SK-N-SH (cell line): ENCODE measurements around the gene TANGO6. TPM values are rescaled to one million over a fixed set of nuclear protein-coding genes. Genes with fewer than 3 reads are reported as not detected.

Source experiments
- CTCF ChIA-PET: fragments of 300-600, 350-600 bp; formaldehyde crosslinking; extraction: SDS; loops from one replicate; lab custom pipeline; 2021; lab: Yijun Ruan, JAX
- POLR2A ChIA-PET: fragments of 350-600 bp; sonication (Branson Sonifier 250); formaldehyde crosslinking; extraction: SDS; loops from one replicate; lab custom pipeline; 2020; ENCODE audit warnings: antibody characterized with exemption, inconsistent platforms; lab: Yijun Ruan, JAX
- DNase-seq: peaks from one replicate; pipeline ENCODE4 v3.0.0; 2012
- H2AFZ ChIP-seq: fragments of 200-600 bp; sonication (generic); 2 replicates; pipeline ENCODE4 v1.8.1; 2016; ENCODE audit warnings: antibody characterized with exemption, mild to moderate bottlenecking, low read depth
- H3F3A ChIP-seq: fragments of 200-600 bp; sonication (generic); replicated peaks from 2 replicates; pipeline ENCODE3; 2016; ENCODE audit warnings: antibody characterized with exemption, mild to moderate bottlenecking; ENCODE audit not compliant: insufficient read depth
- H3K27ac ChIP-seq, 2 experiments: fragments of 200-500 bp in 1 of 2; fragments of 200-600 bp in 1 of 2; sonication (Bioruptor generic) in 1 of 2; sonication (generic), shearing (Covaris generic) in 1 of 2; 2 replicates each; pipeline versions ENCODE4 v1.5.1 to v1.6.1; 2014 to 2016; ENCODE audit warnings: low read depth in 2 of 2, inconsistent platforms in 1 of 2, low read length in 1 of 2, mild to moderate bottlenecking in 1 of 2, mixed read lengths in 1 of 2
- H3K27me3 ChIP-seq: fragments of 200-600 bp; sonication (generic), shearing (Covaris generic); 2 replicates; pipeline ENCODE4 v1.6.1; 2016; ENCODE audit warnings: mixed run types; ENCODE audit not compliant: insufficient read depth
- H3K36me3 ChIP-seq, 2 experiments: fragments of 200-500 bp in 1 of 2; fragments of 200-600 bp in 1 of 2; sonication (Bioruptor generic) in 1 of 2; sonication (generic) in 1 of 2; replicated peaks in 1 of 2; 2 replicates each; pipeline versions ENCODE3 to v1.5.1; 2014 to 2016; ENCODE audit warnings: low read length in 1 of 2, mild to moderate bottlenecking in 1 of 2; ENCODE audit not compliant: insufficient read depth in 2 of 2, control insufficient read depth in 1 of 2
- H3K4me1 ChIP-seq, 2 experiments: fragments of 200-500 bp in 1 of 2; fragments of 200-600 bp in 1 of 2; sonication (Bioruptor generic) in 1 of 2; sonication (generic), shearing (Covaris generic) in 1 of 2; 2 replicates each; pipeline versions ENCODE4 v1.5.1 to v1.6.1; 2014 to 2016; ENCODE audit warnings: low read depth in 1 of 2, low read length in 1 of 2, mixed run types in 1 of 2; ENCODE audit not compliant: insufficient read depth in 2 of 2, control insufficient read depth in 1 of 2
- H3K4me2 ChIP-seq: fragments of 200-600 bp; sonication (generic), shearing (Covaris generic); 2 replicates; pipeline ENCODE4 v1.6.1; 2017; ENCODE audit warnings: mixed run types
- H3K4me3 ChIP-seq, 2 experiments: fragments of 200-500 bp in 1 of 2; fragments of 200-600 bp in 1 of 2; sonication (Bioruptor generic) in 1 of 2; sonication (generic), shearing (Covaris generic) in 1 of 2; 2 replicates each; pipeline versions ENCODE4 v1.5.1 to v1.8.1; 2014 to 2016; ENCODE audit warnings: low read depth in 2 of 2, inconsistent platforms in 1 of 2, low read length in 1 of 2, mild to moderate bottlenecking in 1 of 2, mixed read lengths in 1 of 2, moderate library complexity in 1 of 2
- H3K79me2 ChIP-seq: fragments of 200-600 bp; sonication (generic); 2 replicates; pipeline ENCODE4 v1.8.1; 2017; ENCODE audit warnings: mild to moderate bottlenecking; ENCODE audit not compliant: insufficient read depth
- H3K9ac ChIP-seq: fragments of 200-600 bp; sonication (generic); 2 replicates; pipeline ENCODE4 v1.6.1; 2017; ENCODE audit warnings: mixed run types
- H3K9me2 ChIP-seq: fragments of 200-600 bp; sonication (generic); 2 replicates; pipeline ENCODE4 v1.6.1; 2017; ENCODE audit warnings: mixed run types
- H3K9me3 ChIP-seq: fragments of 200-600 bp; sonication (generic); 2 replicates; pipeline ENCODE4 v1.6.1; 2017; ENCODE audit warnings: mixed run types, mild to moderate bottlenecking, moderate library complexity
- H4K20me1 ChIP-seq: fragments of 200-600 bp; sonication (generic); 2 replicates; pipeline ENCODE4 v1.6.1; 2017; ENCODE audit warnings: mild to moderate bottlenecking, mixed run types; ENCODE audit not compliant: insufficient read depth
- EP300 ChIP-seq, 2 experiments: IDR thresholded peaks; 2 replicates each; pipeline versions ENCODE4 v1.4.0 to v1.6.1; 2012; ENCODE audit warnings: borderline replicate concordance in 1 of 2, low read depth in 1 of 2, low read length in 1 of 2
- EZH2phosphoT487 ChIP-seq: fragments of 200-600 bp; sonication (generic); IDR thresholded peaks from 2 replicates; pipeline ENCODE4 v1.6.1; 2017; ENCODE audit warnings: low read depth, mixed run types, mild to moderate bottlenecking, antibody characterized with exemption, moderate library complexity, borderline replicate concordance
- FOSL2 ChIP-seq: IDR thresholded peaks from 2 replicates; pipeline ENCODE4 v1.4.0; 2012; ENCODE audit warnings: low read depth, mild to moderate bottlenecking, moderate library complexity, borderline replicate concordance
- GABPA ChIP-seq: IDR thresholded peaks from 2 replicates; pipeline ENCODE4 v1.4.0; 2012; ENCODE audit warnings: low read depth, mild to moderate bottlenecking
- IRF3 ChIP-seq: fragments of 150-350 bp; IDR thresholded peaks from 2 replicates; pipeline ENCODE4 v1.6.1; 2016; ENCODE audit warnings: mild to moderate bottlenecking, low read depth, low read length
- MAX ChIP-seq: IDR thresholded peaks from 2 replicates; pipeline ENCODE4 v1.4.0; 2012; ENCODE audit warnings: low read depth
- NFIC ChIP-seq: IDR thresholded peaks from 2 replicates; pipeline ENCODE4 v1.4.0; 2012; ENCODE audit warnings: borderline replicate concordance
- POLR2AphosphoS5 ChIP-seq: IDR thresholded peaks from 2 replicates; pipeline ENCODE4 v1.6.1; 2012; ENCODE audit warnings: low read depth, low read length
- REST ChIP-seq: IDR thresholded peaks from 2 replicates; pipeline ENCODE4 v1.6.1; 2012; ENCODE audit warnings: mild to moderate bottlenecking, low read depth, low read length, moderate library complexity
- SIN3A ChIP-seq: IDR thresholded peaks from 2 replicates; pipeline ENCODE4 v1.6.1; 2012; ENCODE audit warnings: low read depth, mild to moderate bottlenecking, low read length, moderate library complexity, borderline replicate concordance
- USF1 ChIP-seq: IDR thresholded peaks from 2 replicates; pipeline ENCODE4 v1.4.0; 2012; ENCODE audit warnings: low read depth, borderline replicate concordance
- USF2 ChIP-seq: fragments of 150-350 bp; IDR thresholded peaks from 2 replicates; pipeline ENCODE4 v1.6.1; 2017; ENCODE audit warnings: antibody characterized with exemption, low read length, low read depth, borderline replicate concordance
- WGBS: methylation state at CpG from one replicate; pipeline ENCODE4 v1.1.6; 2017; ENCODE audit warnings: low lambda C conversion rate; 5-methylcytosine and 5-hydroxymethylcytosine counted together
- polyA plus RNA-seq, 3 experiments: library from polyadenylated mRNA; depleted of rRNA; stranded (reverse); fragments of >200 nt; gene quantifications; 2 replicates each; pipeline ENCODE4 v1.2.3, GENCODE V29; 2012

The TANGO6 gene
- polyA plus RNA-seq, 1 of the 3 experiments (the other 2 are of a cell fraction): 5.5 TPM

- no peak overlapping the region for H3K4me3 ChIP-seq
- no peak overlapping the region for H3K4me2 ChIP-seq
- H3K27me3 ChIP-seq: no peaks in the 10 kb centered on the region; the same call in 1 of the 2 replicates
- no peaks in the 10 kb centered on the region for H3K9me2 ChIP-seq
- no peaks in the 10 kb centered on the region for H4K20me1 ChIP-seq
- no peaks in the 10 kb centered on the region for H3K36me3 ChIP-seq
- ChIA-PET POLR2A (no interaction called here), CTCF (interaction anchor here (4.6 to 6.2 kb wide), 2 partner anchors 212 to 274 kb away, joined by 36 to 52 read pairs; no protein-coding TSS in a partner anchor)
- H3K9me3 ChIP-seq: no peaks in the 10 kb centered on the region
- no peaks in the 10 kb centered on the region for H3K79me2 ChIP-seq
- 67% methylated on average over 7 of the region's 7 CpGs for WGBS
- H2AFZ ChIP-seq: no peak overlapping the region
- H3K4me1 ChIP-seq: no peaks in the 10 kb centered on the region
- no peak for DNase-seq
- H3F3A ChIP-seq: no peaks in the 10 kb centered on the region
- H3K27ac ChIP-seq: no peak overlapping the region
- H3K9ac ChIP-seq: no peak overlapping the region
- TF ChIP-seq SIN3A (no peak), EP300 (IDR thresholded peaks at IDR 0.05; ENCODE audit: borderline replicate concordance in 1 of 2, low read depth in 1 of 2, low read length in 1 of 2) (no peak), POLR2AphosphoS5 (no peak), IRF3 (no peak), REST (no peak)
Observed at GRCh38 chr16:68802190-68802589, 41.1 kb upstream of the TANGO6 start.

- TF ChIP-seq USF1 (no peak), MAX (no peak), REST (no peak), IRF3 (no peak), NFIC (no peak), EZH2phosphoT487 (no peak), GABPA (no peak), USF2 (no peak), FOSL2 (no peak)
- H3K27me3 ChIP-seq: no peaks in the 10 kb centered on the region
- no peak for DNase-seq
- no peak overlapping the region for H3K4me2 ChIP-seq
- H3K27ac ChIP-seq: no peak overlapping the region
- no peak overlapping the region for H3K4me3 ChIP-seq
- no peaks in the 10 kb centered on the region for H3F3A ChIP-seq
- WGBS: 56% methylated on average over 2 of the region's 2 CpGs
- H3K4me1 ChIP-seq: no peaks in the 10 kb centered on the region
- POLR2A ChIA-PET: no interaction called here
- H3K9me3 ChIP-seq: no peaks in the 10 kb centered on the region
- no peaks in the 10 kb centered on the region for H3K9me2 ChIP-seq
- H2AFZ ChIP-seq: no peak overlapping the region
- no peaks in the 10 kb centered on the region for H4K20me1 ChIP-seq
- H3K79me2 ChIP-seq: no peaks in the 10 kb centered on the region
- no peaks in the 10 kb centered on the region for H3K36me3 ChIP-seq
- CTCF ChIA-PET: interaction anchor here (0.6 to 2.4 kb wide), 4 partner anchors 93 to 318 kb away, joined by 3 to 11 read pairs (median 4); no protein-coding TSS in a partner anchor
- H3K9ac ChIP-seq: no peak overlapping the region
Observed at GRCh38 chr16:68806422-68806821, 36.9 kb upstream of the TANGO6 start.
